NAMALWA (cell line): ENCODE data around the gene FOXK1.
"Not testable (repeated sequence)": the region's sequence is repeated elsewhere in the genome, so short reads cannot be mapped to it uniquely, and the experiment has no call there.

Source experiments
- DNase-seq: peaks from one replicate; pipeline ENCODE4 v3.0.0-alpha.2; 2015; ENCODE audit warnings: low spot score

FOXK1 gene

DNA sequence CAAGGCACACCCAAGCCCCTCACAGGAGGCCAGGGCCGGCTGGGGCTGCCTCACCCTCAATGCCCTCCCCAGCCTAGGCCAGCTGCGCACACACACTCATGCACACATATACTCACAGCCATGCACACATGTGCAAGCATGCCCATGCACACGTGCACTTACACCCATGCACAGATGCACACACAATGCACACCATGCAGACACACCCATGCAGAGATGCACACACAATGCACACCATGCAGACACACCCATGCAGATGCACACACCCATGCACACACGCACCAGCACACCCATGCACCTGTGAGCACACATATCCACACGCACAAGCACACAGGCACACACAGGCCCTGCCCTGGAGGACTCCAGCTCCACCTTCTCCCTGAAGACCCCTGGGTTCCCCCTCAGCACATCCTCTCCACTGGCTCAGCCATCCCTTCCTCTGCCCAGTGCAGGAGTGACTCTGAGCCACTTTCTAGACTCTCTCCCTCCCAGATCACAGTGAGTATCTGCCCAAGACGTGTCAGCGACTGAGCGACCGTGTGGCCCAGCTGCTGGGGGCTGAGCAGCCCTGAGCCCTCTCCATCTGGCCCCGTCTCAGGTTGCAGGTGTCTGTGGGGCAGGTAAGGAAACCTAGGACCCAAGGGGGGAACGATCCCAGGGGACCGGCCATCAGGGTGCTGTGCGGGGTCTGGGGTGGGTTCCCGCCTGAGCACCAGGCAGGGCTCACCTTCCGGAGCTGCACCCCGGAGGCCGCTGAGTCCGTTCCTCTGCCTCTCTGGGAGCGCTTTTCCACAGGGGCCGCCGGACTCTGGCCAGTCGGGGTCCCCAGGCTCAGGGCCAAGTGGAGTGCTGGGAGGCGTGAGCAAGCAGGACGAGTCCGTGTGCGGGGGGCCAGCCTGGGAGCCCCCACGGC lies 119.1 kb downstream of the FOXK1 start:
- no peak for DNase-seq

DNA sequence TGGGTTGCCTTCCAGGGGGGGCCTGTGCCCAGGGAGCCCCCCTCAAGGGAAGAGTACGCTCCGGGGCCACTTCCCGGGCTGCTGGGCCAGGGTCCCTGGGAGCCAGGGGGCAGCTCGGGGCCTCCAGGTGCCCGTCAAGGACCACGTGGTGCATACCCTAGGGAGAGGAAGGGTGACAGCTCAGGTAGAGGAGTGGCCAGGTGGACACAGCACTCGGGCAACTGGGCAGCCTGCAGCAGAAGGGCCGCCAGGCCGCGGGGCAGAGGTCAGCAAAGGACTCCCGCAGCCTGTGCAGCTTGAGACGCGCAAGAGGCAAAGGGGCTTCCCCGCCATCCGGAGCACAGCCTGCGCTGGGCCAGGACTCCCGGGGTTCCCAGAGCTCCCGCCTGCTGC lies 119.7 kb downstream of the FOXK1 start:
- no peak for DNase-seq

GRCh38 chr7:4802577-4802976 lies 120.5 kb downstream of the FOXK1 start:
- not testable (repeated sequence) for DNase-seq

GRCh38 chr7:4803397-4804241 lies 121.5 kb downstream of the FOXK1 start:
- no peak for DNase-seq

- no peak for DNase-seq
Observed at GRCh38 chr7:4805110-4805983, 123.3 kb downstream of the FOXK1 start.

- DNase-seq: no peak
Observed at GRCh38 chr7:4805984-4806300, 123.8 kb downstream of the FOXK1 start.

DNA sequence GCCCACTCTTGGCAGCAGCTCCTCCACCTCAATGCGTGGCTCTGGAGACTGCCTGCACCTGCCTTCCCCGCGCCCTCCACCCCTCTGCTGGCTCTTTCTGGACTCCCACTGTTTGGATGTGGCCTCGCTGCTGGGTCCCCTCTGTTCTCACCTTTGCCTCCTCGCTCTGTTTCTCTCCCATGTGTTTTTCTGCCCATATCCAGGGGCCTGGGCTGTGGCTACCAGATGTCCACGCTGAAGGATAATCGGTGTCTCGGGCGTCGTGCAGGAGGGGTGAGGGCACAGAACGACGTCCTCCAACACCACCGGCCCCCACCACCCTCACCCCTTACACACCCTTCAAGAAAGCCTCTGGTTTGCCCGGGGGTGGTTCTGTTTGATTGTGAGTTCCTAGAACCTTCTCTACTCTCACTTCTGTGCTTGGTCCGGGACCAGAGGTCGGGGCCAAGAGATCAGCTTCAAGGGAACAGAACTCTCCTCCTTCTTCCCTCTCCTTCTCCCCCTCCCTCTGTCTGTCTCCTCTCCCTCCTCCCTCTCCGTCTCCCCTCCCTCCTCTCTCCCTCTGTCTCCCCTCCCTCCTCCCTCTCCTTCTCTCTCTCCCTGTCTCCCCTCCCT lies 125.0 kb downstream of the FOXK1 start:
- DNase-seq: no peak

DNA sequence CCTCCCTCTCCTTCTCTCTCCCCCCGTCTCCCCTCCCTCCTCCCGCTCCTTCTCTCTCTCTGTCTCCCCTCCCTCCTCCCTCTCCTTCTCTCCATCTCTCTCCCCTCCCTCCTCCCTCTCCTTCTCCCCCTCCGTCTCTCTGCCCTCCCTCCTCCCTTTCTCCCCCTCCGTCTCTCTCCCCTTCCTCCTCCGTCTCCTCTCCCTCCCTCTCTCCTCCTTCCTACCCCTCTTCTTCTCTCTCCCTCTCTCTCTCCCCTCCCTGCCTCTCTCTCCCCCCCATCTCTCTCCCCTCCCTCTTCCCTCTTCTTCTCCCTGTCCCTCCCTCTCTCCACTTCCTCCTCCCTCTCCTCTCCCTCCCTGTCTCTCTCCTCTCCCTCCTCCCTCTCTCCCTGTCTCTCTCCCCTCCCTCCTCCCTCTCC lies 125.5 kb downstream of the FOXK1 start:
- no peak for DNase-seq

DNA sequence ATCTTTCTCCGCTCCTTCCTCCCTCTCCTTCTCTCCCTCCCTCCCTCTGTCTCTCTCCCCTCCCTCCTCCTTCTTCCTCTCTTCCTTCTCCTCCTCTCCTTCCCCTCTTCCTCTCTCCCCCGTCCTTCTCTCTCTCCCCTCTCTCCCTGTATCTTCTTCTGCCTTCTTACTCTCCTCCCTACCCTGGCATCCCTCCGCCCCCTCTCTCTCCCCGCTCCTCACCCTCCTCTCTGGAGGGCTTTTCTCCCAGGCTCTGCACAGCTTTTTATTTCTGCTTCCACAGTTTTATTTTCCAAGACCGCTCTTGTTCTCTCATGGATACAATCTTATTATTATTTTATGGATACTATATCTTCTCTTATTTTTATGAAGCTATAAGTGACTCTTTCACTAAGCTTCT lies 125.9 kb downstream of the FOXK1 start:
- DNase-seq: no peak

- DNase-seq: no peak
Observed at GRCh38 chr7:4808565-4808964, 126.5 kb downstream of the FOXK1 start.

GRCh38 chr7:4809091-4809591 lies 127.0 kb downstream of the FOXK1 start:
- no peak for DNase-seq

GRCh38 chr7:4809666-4810065 lies 127.6 kb downstream of the FOXK1 start:
- DNase-seq: no peak

DNA sequence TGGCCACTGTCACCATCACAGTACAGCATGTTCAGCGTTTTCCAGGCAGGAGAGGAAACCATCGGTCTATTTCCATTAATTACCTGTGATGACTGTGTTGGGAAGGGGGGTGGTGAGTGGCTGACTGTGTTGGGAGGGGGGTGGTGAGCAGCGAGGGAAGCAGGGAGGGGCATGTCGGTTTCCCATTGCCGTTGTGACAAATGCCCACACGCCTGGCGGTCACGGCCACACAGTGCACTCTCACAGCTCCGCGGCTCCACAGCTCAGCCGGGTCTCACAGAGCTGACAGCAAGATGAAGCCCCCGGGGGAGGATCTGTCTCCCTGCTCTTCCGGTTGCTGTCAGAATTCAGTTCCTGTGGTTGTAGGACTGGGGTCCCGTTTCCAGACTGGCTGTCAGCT lies 132.3 kb downstream of the FOXK1 start:
- DNase-seq: no peak

GRCh38 chr7:4815121-4815520 lies 133.0 kb downstream of the FOXK1 start:
- DNase-seq: no peak

- no peak for DNase-seq
Observed at GRCh38 chr7:4815609-4816418, 133.7 kb downstream of the FOXK1 start.

- DNase-seq: no peak
Observed at GRCh38 chr7:4816419-4817080, 134.5 kb downstream of the FOXK1 start.

DNA sequence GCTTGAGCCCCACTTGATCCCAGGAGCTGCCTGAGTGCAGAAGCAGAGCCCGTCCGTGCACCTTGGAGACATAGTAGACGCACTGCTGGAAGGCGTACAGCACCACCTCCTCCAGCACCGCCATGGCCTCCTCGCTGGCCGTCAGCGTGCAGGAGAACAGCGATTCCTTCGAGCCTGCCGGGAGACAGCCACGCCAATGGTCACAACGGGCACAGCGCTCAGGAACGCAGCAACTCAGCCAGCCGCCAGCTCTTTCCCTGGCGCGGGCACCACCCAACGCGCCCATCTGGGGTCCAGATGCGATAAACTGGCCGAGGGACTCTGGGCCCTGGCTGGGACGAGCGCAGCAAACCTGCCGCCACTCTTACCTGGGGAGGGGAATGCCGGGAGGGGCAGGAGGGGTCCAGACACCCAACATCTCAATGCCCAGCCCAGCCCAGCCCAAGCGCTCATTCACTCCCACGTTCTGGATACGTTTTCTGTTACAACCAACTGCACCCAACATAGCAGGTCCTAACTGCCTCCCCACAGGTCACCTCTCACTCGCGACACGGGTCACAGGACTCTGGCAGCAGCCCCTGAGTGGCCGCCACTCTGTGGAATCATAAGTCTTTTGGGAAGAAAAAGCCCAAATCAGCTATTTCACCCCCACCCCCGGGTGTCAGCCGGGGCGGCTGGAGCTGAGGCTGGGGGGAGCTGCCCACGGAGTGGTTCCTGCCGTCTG lies 135.2 kb downstream of the FOXK1 start:
- DNase-seq: no peak

DNA sequence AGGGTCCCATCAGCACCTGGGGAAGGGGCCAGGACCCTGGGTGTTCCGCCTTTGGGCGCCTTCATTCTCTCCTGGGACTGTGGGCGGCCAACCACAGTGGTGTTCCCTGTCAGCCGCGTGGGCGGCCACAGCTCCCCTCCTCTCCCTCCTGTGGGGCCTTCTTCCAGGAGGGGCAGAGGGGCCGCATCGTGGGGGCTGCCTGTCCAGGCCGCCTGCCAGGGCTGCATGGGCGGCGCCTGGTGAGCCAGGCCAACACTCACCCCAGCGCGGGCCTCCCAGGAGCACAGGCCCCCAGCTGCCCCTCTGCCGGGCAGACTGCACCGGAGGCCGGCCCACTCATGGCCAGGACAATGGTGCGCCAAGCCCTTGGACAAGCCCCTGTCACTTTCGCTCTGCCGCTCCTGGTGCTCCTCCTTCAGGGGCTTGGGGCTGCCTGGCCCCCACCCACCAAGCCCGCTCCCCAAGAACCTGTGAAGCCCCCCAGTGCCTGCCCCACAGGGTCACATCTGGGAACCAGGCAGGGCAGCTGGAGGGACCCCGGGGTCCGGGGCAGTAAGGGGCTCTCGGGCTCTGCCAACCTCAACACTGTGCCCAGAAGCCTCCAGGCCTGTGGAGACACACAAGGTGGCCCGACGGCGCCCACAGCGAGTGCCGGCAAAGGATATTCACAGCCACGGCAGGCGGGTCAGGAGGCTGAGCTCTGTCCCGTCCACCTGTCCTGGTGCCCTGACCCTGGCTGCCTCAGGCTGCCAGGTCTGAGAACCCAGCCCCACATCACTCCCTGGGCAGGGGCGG lies 136.1 kb downstream of the FOXK1 start:
- no peak for DNase-seq
